ENCODE measurements around the gene CLCF1. TPM values are rescaled to one million over a fixed set of nuclear protein-coding genes. Genes with fewer than 3 reads are reported as not detected.
A peak's percentile ranks its signal among the peaks of the same experiment; 100 is the strongest.

CLCF1 gene
- polyA plus RNA-seq, 1 donor from 2014 or later = not detected

- no peaks in the 10 kb centered on the region for H3K9me3 ChIP-seq (ENCODE audit: low read length)
- H3K27ac ChIP-seq (ENCODE audit: low read length) = no peak overlapping the region
- H4K20me1 ChIP-seq (ENCODE audit: insufficient read depth) = no peaks in the 10 kb centered on the region
- no peak overlapping the region for H3K4me3 ChIP-seq (ENCODE audit: low read length)
- no peak overlapping the region for H3K4me2 ChIP-seq (ENCODE audit: low read length)
- no peaks in the 10 kb centered on the region for H3K79me2 ChIP-seq (replicated peaks; ENCODE audit: insufficient read depth, low read length)
- no peaks in the 10 kb centered on the region for H3K27me3 ChIP-seq (ENCODE audit: insufficient read depth, low read depth, low read length)
- no peaks in the 10 kb centered on the region for H3K36me3 ChIP-seq (ENCODE audit: insufficient read depth, low read length)
- H2AFZ ChIP-seq (ENCODE audit: low read depth, low read length) = no peak overlapping the region
- TF ChIP-seq CTCF (IDR thresholded peaks at IDR 0.05; ENCODE audit: poor library complexity, severe bottlenecking) (no peak), EZH2 (IDR thresholded peaks at IDR 0.05; ENCODE audit: borderline replicate concordance, insufficient read depth, low read length, poor library complexity, severe bottlenecking) (no peak), EP300 (conservative IDR thresholded peaks at IDR 0.05; ENCODE audit: poor library complexity, severe bottlenecking) (no peak), MXI1 (conservative IDR thresholded peaks at IDR 0.05; ENCODE audit: poor library complexity, severe bottlenecking) (no peak), REST (IDR thresholded peaks at IDR 0.05; ENCODE audit: borderline replicate concordance) (no peak), RAD21 (conservative IDR thresholded peaks at IDR 0.05) (no peak), POLR2AphosphoS5 (IDR thresholded peaks at IDR 0.05) (no peak), SMC3 (conservative IDR thresholded peaks at IDR 0.05; ENCODE audit: poor library complexity) (no peak), TAF1 (IDR thresholded peaks at IDR 0.05; ENCODE audit: low read depth) (no peak)
- H3F3A ChIP-seq (ENCODE audit: insufficient read depth, low read length, poor library complexity, severe bottlenecking) = no peaks in the 10 kb centered on the region
- no peaks in the 10 kb centered on the region for H3K9me2 ChIP-seq (ENCODE audit: insufficient read depth, low read length)
- H3K9ac ChIP-seq (ENCODE audit: low read length) = no peak overlapping the region
These were observed 11.5 kb upstream of the CLCF1 start for GRCh38 chr11:67384851-67385366.

- TF ChIP-seq EZH2 (IDR thresholded peaks at IDR 0.05; ENCODE audit: borderline replicate concordance, insufficient read depth, low read length, poor library complexity, severe bottlenecking) = no peak
- TF ChIP-seq RAD21 (conservative IDR thresholded peaks at IDR 0.05) = peak; percentile 94
- peak; percentile 96 for TF ChIP-seq CTCF (IDR thresholded peaks at IDR 0.05; ENCODE audit: poor library complexity, severe bottlenecking)
- TF ChIP-seq POLR2AphosphoS5 (IDR thresholded peaks at IDR 0.05) = no peak
- TF ChIP-seq MXI1 (conservative IDR thresholded peaks at IDR 0.05; ENCODE audit: poor library complexity, severe bottlenecking) = no peak
- no peak for TF ChIP-seq EP300 (conservative IDR thresholded peaks at IDR 0.05; ENCODE audit: poor library complexity, severe bottlenecking)
- TF ChIP-seq SMC3 (conservative IDR thresholded peaks at IDR 0.05; ENCODE audit: poor library complexity) = peak; percentile 90
- no peak for TF ChIP-seq REST (IDR thresholded peaks at IDR 0.05; ENCODE audit: borderline replicate concordance)
- no peak for TF ChIP-seq TAF1 (IDR thresholded peaks at IDR 0.05; ENCODE audit: low read depth)
- Histone ChIP-seq H3K9ac (ENCODE audit: low read length) (no peak overlapping the region), H3K9me3 (ENCODE audit: low read length) (no peaks in the 10 kb centered on the region), H2AFZ (ENCODE audit: low read depth, low read length) (no peak overlapping the region), H3K9me2 (ENCODE audit: insufficient read depth, low read length) (no peaks in the 10 kb centered on the region), H3K27ac (ENCODE audit: low read length) (no peak overlapping the region), H3K79me2 (replicated peaks; ENCODE audit: insufficient read depth, low read length) (no peaks in the 10 kb centered on the region), H3K4me2 (ENCODE audit: low read length) (no peak overlapping the region), H3K36me3 (ENCODE audit: insufficient read depth, low read length) (no peaks in the 10 kb centered on the region), H3K4me3 (ENCODE audit: low read length) (no peak overlapping the region), H3K27me3 (ENCODE audit: insufficient read depth, low read depth, low read length) (no peaks in the 10 kb centered on the region), H4K20me1 (ENCODE audit: insufficient read depth) (no peaks in the 10 kb centered on the region), H3F3A (ENCODE audit: insufficient read depth, low read length, poor library complexity, severe bottlenecking) (no peaks in the 10 kb centered on the region)
These were observed 9.1 kb upstream of the CLCF1 start for GRCh38 chr11:67382276-67383136.

Data from neural cell (in vitro differentiated cells).